HEK293 (cell line): Measurements from ENCODE around the gene PPP1R1B.

Source experiments
- MZF1 ChIP-seq: fragments of 450-650 bp; formaldehyde crosslinking; IDR thresholded peaks from 2 replicates; pipeline ENCODE4 v1.5.1; 2017; ENCODE audit warnings: missing biosample characterization, missing genetic modification characterization, borderline replicate concordance
- YY1 ChIP-seq: fragments of 450-650 bp; formaldehyde crosslinking; IDR thresholded peaks from 2 replicates; pipeline ENCODE4 v1.5.1; 2018; ENCODE audit warnings: missing biosample characterization, missing genetic modification characterization
- ZBTB7A ChIP-seq: fragments of 450-650 bp; formaldehyde crosslinking; IDR thresholded peaks from 2 replicates; pipeline ENCODE4 v1.5.1; 2016; ENCODE audit warnings: low read depth, missing biosample characterization, missing genetic modification characterization
- ZNF174 ChIP-seq: fragments of 450-650 bp; formaldehyde crosslinking; IDR thresholded peaks from 2 replicates; pipeline ENCODE4 v1.5.0; 2017; ENCODE audit warnings: missing biosample characterization, mild to moderate bottlenecking, missing genetic modification characterization
- ZNF341 ChIP-seq: fragments of 450-650 bp; formaldehyde crosslinking; IDR thresholded peaks from 2 replicates; pipeline ENCODE4; 2016; ENCODE audit warnings: low read depth, missing biosample characterization, missing genetic modification characterization
- ZNF664 ChIP-seq: fragments of 450-650 bp; formaldehyde crosslinking; IDR thresholded peaks from 2 replicates; pipeline ENCODE4 v1.5.1; 2016; ENCODE audit warnings: missing biosample characterization, missing genetic modification characterization
- TF ChIP-seq, protein P1 (sequence below): fragments of 450-650 bp; formaldehyde crosslinking; IDR thresholded peaks from 2 replicates; pipeline ENCODE4 v1.5.1; 2016; ENCODE audit warnings: missing biosample characterization, missing genetic modification characterization
- TF ChIP-seq, protein P2 (sequence below): fragments of 450-650 bp; formaldehyde crosslinking; IDR thresholded peaks from 2 replicates; pipeline ENCODE4 v1.5.1; 2016; ENCODE audit warnings: missing biosample characterization, missing genetic modification characterization, borderline replicate concordance
- TF ChIP-seq, protein P3 (sequence below): fragments of 450-650 bp; formaldehyde crosslinking; IDR thresholded peaks from 2 replicates; pipeline ENCODE4 v1.5.1; 2016; ENCODE audit warnings: missing biosample characterization, missing genetic modification characterization

DNA sequence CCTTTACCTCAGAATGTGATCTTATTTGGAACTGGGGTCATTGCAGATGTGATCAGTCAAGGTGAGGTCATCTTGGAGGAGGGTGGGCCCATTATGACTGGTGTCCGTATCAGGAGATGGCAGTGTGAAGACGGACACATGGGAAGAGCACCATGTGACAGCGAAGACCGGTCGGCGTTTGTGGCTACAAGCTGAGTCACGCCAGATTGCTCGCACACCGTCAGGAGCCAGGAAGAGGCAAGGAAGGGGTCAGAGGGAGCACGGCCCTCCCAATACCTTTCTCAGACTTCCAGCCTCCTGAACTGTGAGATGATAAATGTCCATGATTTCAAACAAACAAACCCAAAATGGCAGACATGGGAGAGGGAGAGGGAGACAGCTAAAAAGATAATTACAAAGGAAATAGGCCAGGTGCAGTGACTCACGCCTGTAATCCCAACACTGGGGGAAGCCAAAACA lies 23.4 kb downstream of the PPP1R1B start:
- TF ChIP-seq, protein P1, sequence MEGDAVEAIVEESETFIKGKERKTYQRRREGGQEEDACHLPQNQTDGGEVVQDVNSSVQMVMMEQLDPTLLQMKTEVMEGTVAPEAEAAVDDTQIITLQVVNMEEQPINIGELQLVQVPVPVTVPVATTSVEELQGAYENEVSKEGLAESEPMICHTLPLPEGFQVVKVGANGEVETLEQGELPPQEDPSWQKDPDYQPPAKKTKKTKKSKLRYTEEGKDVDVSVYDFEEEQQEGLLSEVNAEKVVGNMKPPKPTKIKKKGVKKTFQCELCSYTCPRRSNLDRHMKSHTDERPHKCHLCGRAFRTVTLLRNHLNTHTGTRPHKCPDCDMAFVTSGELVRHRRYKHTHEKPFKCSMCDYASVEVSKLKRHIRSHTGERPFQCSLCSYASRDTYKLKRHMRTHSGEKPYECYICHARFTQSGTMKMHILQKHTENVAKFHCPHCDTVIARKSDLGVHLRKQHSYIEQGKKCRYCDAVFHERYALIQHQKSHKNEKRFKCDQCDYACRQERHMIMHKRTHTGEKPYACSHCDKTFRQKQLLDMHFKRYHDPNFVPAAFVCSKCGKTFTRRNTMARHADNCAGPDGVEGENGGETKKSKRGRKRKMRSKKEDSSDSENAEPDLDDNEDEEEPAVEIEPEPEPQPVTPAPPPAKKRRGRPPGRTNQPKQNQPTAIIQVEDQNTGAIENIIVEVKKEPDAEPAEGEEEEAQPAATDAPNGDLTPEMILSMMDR (tag by site-specific recombination) = no peak
- TF ChIP-seq ZBTB7A (tag by site-specific recombination) = no peak
- TF ChIP-seq ZNF664 (tag by site-specific recombination) = no peak
- TF ChIP-seq MZF1 (tag by site-specific recombination) = no peak
- no peak for TF ChIP-seq ZNF174 (tag by site-specific recombination)
- TF ChIP-seq, protein P2, sequence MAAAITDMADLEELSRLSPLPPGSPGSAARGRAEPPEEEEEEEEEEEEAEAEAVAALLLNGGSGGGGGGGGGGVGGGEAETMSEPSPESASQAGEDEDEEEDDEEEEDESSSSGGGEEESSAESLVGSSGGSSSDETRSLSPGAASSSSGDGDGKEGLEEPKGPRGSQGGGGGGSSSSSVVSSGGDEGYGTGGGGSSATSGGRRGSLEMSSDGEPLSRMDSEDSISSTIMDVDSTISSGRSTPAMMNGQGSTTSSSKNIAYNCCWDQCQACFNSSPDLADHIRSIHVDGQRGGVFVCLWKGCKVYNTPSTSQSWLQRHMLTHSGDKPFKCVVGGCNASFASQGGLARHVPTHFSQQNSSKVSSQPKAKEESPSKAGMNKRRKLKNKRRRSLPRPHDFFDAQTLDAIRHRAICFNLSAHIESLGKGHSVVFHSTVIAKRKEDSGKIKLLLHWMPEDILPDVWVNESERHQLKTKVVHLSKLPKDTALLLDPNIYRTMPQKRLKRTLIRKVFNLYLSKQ (tag by site-specific recombination) = no peak
- TF ChIP-seq ZNF341 (tag by site-specific recombination) = no peak
- no peak for TF ChIP-seq YY1
- TF ChIP-seq, protein P3, sequence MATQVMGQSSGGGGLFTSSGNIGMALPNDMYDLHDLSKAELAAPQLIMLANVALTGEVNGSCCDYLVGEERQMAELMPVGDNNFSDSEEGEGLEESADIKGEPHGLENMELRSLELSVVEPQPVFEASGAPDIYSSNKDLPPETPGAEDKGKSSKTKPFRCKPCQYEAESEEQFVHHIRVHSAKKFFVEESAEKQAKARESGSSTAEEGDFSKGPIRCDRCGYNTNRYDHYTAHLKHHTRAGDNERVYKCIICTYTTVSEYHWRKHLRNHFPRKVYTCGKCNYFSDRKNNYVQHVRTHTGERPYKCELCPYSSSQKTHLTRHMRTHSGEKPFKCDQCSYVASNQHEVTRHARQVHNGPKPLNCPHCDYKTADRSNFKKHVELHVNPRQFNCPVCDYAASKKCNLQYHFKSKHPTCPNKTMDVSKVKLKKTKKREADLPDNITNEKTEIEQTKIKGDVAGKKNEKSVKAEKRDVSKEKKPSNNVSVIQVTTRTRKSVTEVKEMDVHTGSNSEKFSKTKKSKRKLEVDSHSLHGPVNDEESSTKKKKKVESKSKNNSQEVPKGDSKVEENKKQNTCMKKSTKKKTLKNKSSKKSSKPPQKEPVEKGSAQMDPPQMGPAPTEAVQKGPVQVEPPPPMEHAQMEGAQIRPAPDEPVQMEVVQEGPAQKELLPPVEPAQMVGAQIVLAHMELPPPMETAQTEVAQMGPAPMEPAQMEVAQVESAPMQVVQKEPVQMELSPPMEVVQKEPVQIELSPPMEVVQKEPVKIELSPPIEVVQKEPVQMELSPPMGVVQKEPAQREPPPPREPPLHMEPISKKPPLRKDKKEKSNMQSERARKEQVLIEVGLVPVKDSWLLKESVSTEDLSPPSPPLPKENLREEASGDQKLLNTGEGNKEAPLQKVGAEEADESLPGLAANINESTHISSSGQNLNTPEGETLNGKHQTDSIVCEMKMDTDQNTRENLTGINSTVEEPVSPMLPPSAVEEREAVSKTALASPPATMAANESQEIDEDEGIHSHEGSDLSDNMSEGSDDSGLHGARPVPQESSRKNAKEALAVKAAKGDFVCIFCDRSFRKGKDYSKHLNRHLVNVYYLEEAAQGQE (tag by site-specific recombination) = no peak
